ENCODE results near the gene SLC2A6.

The SLC2A6 gene

DNA sequence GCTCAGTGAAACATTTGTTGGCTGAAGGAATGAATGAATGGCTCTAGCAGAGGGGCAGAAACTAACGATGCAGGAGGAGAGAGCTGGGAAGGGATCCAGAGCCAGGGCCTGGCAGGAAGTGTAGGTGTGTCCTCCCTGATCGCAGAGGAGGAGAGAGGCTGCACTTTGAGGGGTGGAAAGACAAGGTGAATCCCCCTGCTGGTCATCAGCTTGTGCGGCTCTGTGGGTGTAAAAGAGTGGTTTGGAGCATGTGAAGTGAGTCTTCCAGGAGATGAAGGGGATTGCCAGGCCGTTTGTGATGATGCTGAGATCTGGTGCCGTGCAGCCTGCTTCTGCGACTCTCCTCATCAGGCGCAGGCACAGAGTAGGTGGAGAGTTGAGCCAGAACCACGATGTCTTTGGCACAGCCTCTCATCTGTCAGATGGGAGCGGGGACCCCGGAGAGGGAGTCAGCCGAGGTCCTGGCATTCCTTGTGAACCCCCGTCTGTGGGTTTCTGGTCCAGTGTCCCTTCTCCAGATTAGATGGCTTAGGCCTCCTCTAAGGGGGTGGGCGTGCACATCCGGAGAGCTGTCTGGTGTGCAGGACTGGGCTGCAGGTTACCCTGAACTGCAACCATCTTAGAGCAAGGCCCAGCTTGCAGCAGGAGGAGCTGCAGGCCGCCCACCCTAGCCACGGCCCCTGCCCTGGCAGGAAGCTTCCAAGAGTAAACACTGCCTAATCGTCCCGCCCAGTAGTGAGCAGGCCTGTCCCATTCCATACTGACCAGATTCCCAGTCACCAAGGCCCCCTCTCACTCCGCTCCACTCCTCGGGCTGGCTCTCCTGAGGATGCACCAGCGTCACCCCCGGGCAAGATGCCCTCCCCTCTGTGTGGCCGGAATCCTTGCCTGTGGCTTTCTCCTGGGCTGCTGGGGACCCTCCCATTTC, 57.0 kb downstream of the SLC2A6 start, which contains the start of gene ADAMTS13:
TSS of gene ADAMTS13 (plus strand) at position 753 of the 928 bp plus-strand sequence. CDS start at position 830, 77 bp downstream.
- no peak for DNase-seq
- TF ChIP-seq, protein P1, sequence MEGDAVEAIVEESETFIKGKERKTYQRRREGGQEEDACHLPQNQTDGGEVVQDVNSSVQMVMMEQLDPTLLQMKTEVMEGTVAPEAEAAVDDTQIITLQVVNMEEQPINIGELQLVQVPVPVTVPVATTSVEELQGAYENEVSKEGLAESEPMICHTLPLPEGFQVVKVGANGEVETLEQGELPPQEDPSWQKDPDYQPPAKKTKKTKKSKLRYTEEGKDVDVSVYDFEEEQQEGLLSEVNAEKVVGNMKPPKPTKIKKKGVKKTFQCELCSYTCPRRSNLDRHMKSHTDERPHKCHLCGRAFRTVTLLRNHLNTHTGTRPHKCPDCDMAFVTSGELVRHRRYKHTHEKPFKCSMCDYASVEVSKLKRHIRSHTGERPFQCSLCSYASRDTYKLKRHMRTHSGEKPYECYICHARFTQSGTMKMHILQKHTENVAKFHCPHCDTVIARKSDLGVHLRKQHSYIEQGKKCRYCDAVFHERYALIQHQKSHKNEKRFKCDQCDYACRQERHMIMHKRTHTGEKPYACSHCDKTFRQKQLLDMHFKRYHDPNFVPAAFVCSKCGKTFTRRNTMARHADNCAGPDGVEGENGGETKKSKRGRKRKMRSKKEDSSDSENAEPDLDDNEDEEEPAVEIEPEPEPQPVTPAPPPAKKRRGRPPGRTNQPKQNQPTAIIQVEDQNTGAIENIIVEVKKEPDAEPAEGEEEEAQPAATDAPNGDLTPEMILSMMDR (IDR thresholded peaks at IDR 0.05), result no peak
- Histone ChIP-seq H3K4me3 (no peak within 1 kb of the TSS), H3K36me3 (no peaks in the 10 kb centered on the region), H3K4me1 (peaks cover 0 to 12% (median 9%) of the 10 kb centered on the region in 4 donors), H3K9me3 (no peaks in the 10 kb centered on the region), H3K27me3 (peaks cover 0 to 24% of the 10 kb centered on the region in 2 donors), H3K27ac (no peak within 1 kb of the TSS)
- intact Hi-C loops (cut with DNase I; ENCODE audit: low total_unique reads), result no loop called here

Measured in tibial artery (tissue), 4 donors.